IgD-negative memory B cell (primary cell): Measurements from ENCODE around the gene GRAMD1C. TPM values are rescaled to one million over a fixed set of nuclear protein-coding genes. Genes with fewer than 3 reads are reported as not detected.

Source experiments
- H3K27ac Mint-ChIP-seq, 3 donors: one replicate each; pipeline ENCODE4 v1.8.0; 2020 to 2022; ENCODE audit warnings: mild to moderate bottlenecking in 3 of 3, mixed read lengths in 3 of 3, moderate library complexity in 1 of 3
- H3K27me3 Mint-ChIP-seq: one replicate; pipeline ENCODE4 v1.8.0; 2021; ENCODE audit warnings: mixed read lengths
- H3K36me3 Mint-ChIP-seq: one replicate; pipeline ENCODE4 v1.8.0; 2020; ENCODE audit warnings: mild to moderate bottlenecking, mixed read lengths
- H3K4me1 Mint-ChIP-seq, 3 donors: one replicate each; pipeline ENCODE4 v1.8.0; 2020 to 2022; ENCODE audit warnings: mixed read lengths in 3 of 3, mild to moderate bottlenecking in 1 of 3
- H3K4me3 Mint-ChIP-seq, 4 donors: one replicate each; pipeline ENCODE4 v1.8.0; 2020 to 2022; ENCODE audit warnings: mild to moderate bottlenecking in 4 of 4, mixed read lengths in 4 of 4, moderate library complexity in 3 of 4
- H3K9me3 Mint-ChIP-seq, 3 donors: one replicate each; pipeline ENCODE4 v1.8.0; 2020 to 2021; ENCODE audit warnings: mixed read lengths in 3 of 3, mild to moderate bottlenecking in 1 of 3
- polyA plus RNA-seq: library from polyadenylated mRNA; unstranded; fragments of 300-500 nt; fragmentation: Illumina TruSeq; gene quantifications from one replicate; pipeline ENCODE4 v1.2.3, GENCODE V29; 2021

Gene GRAMD1C
- polyA plus RNA-seq, 1 donor from 2014 or later: 11.8 TPM

- H3K9me3 Mint-ChIP-seq: no peaks in the 10 kb centered on the region
- no peak overlapping the region for H3K4me3 Mint-ChIP-seq
- H3K4me1 Mint-ChIP-seq: peaks cover 0 to 6% (median 2%) of the 10 kb centered on the region in 3 donors
- H3K27ac Mint-ChIP-seq: no peak overlapping the region
- H3K36me3 Mint-ChIP-seq: peaks cover 8% of the 10 kb centered on the region
- no peaks in the 10 kb centered on the region for H3K27me3 Mint-ChIP-seq
These were observed 56.3 kb downstream of the GRAMD1C start for GRCh38 chr3:113894927-113895326.

- Mint-ChIP-seq H3K4me1 (peaks cover 0 to 6% (median 2%) of the 10 kb centered on the region in 3 donors), H3K4me3 (no peak overlapping the region), H3K27ac (no peak overlapping the region), H3K27me3 (no peaks in the 10 kb centered on the region), H3K9me3 (no peaks in the 10 kb centered on the region), H3K36me3 (peaks cover 8% of the 10 kb centered on the region)
These were observed 57.4 kb downstream of the GRAMD1C start for GRCh38 chr3:113895964-113896363.

GRCh38 chr3:113896930-113897329 lies 58.3 kb downstream of the GRAMD1C start:
- no peak overlapping the region for H3K27ac Mint-ChIP-seq
- H3K36me3 Mint-ChIP-seq: peaks cover 8% of the 10 kb centered on the region
- H3K4me1 Mint-ChIP-seq: peaks cover 0 to 6% (median 2%) of the 10 kb centered on the region in 3 donors
- H3K27me3 Mint-ChIP-seq: no peaks in the 10 kb centered on the region
- H3K4me3 Mint-ChIP-seq: no peak overlapping the region
- no peaks in the 10 kb centered on the region for H3K9me3 Mint-ChIP-seq

- H3K4me1 Mint-ChIP-seq: peaks cover 0 to 6% (median 2%) of the 10 kb centered on the region in 3 donors
- no peak overlapping the region for H3K4me3 Mint-ChIP-seq
- peaks cover 8% of the 10 kb centered on the region for H3K36me3 Mint-ChIP-seq
- no peaks in the 10 kb centered on the region for H3K27me3 Mint-ChIP-seq
- no peaks in the 10 kb centered on the region for H3K9me3 Mint-ChIP-seq
- no peak overlapping the region for H3K27ac Mint-ChIP-seq
These were observed 58.8 kb downstream of the GRAMD1C start for GRCh38 chr3:113897373-113897777.

- Mint-ChIP-seq H3K27me3 (no peaks in the 10 kb centered on the region), H3K9me3 (no peaks in the 10 kb centered on the region), H3K4me3 (no peak overlapping the region), H3K36me3 (peaks cover 12% of the 10 kb centered on the region), H3K27ac (no peak overlapping the region), H3K4me1 (peaks cover 0 to 6% (median 2%) of the 10 kb centered on the region in 3 donors)
These were observed 60.3 kb downstream of the GRAMD1C start for GRCh38 chr3:113898892-113899291.

- H3K9me3 Mint-ChIP-seq: no peaks in the 10 kb centered on the region
- peaks cover 0 to 2% (median 0%) of the 10 kb centered on the region in 3 donors for H3K4me1 Mint-ChIP-seq
- H3K27ac Mint-ChIP-seq: peak overlapping the region in 1 of 3 donors; percentile 28
- peaks cover 8% of the 10 kb centered on the region for H3K36me3 Mint-ChIP-seq
- no peaks in the 10 kb centered on the region for H3K27me3 Mint-ChIP-seq
- no peak overlapping the region for H3K4me3 Mint-ChIP-seq
These were observed 68.1 kb downstream of the GRAMD1C start for GRCh38 chr3:113906568-113907140.

GRCh38 chr3:113908133-113908532 lies 69.5 kb downstream of the GRAMD1C start:
- Mint-ChIP-seq H3K36me3 (peaks cover 8% of the 10 kb centered on the region), H3K9me3 (no peaks in the 10 kb centered on the region), H3K27me3 (no peaks in the 10 kb centered on the region), H3K4me1 (peaks cover 0 to 6% (median 3%) of the 10 kb centered on the region in 3 donors), H3K4me3 (no peak overlapping the region), H3K27ac (no peak overlapping the region)

- Mint-ChIP-seq H3K9me3 (no peaks in the 10 kb centered on the region), H3K4me1 (peaks cover 0 to 6% (median 3%) of the 10 kb centered on the region in 3 donors), H3K27ac (peak overlapping the region in 1 of 3 donors; percentile 13), H3K27me3 (no peaks in the 10 kb centered on the region), H3K36me3 (peaks cover 1% of the 10 kb centered on the region), H3K4me3 (no peak overlapping the region)
These were observed 72.4 kb downstream of the GRAMD1C start for GRCh38 chr3:113910966-113911365.

- peak overlapping the region in 3 of 4 donors; percentile 42 to 61 (median 46) for H3K4me3 Mint-ChIP-seq
- H3K4me1 Mint-ChIP-seq: peaks cover 0 to 6% (median 3%) of the 10 kb centered on the region in 3 donors
- peaks cover 1% of the 10 kb centered on the region for H3K36me3 Mint-ChIP-seq
- H3K27ac Mint-ChIP-seq: peak overlapping the region in 2 of 3 donors; percentile 2 to 40
- no peaks in the 10 kb centered on the region for H3K9me3 Mint-ChIP-seq
- no peaks in the 10 kb centered on the region for H3K27me3 Mint-ChIP-seq
These were observed 74.1 kb downstream of the GRAMD1C start for GRCh38 chr3:113912552-113913236.

- no peaks in the 10 kb centered on the region for H3K9me3 Mint-ChIP-seq
- peaks cover 0 to 6% (median 3%) of the 10 kb centered on the region in 3 donors for H3K4me1 Mint-ChIP-seq
- no peak overlapping the region for H3K4me3 Mint-ChIP-seq
- H3K36me3 Mint-ChIP-seq: peaks cover 1% of the 10 kb centered on the region
- H3K27ac Mint-ChIP-seq: no peak overlapping the region
- H3K27me3 Mint-ChIP-seq: no peaks in the 10 kb centered on the region
These were observed 76.1 kb downstream of the GRAMD1C start for GRCh38 chr3:113914646-113915045.

GRCh38 chr3:113927556-113927955 lies 89.0 kb downstream of the GRAMD1C start:
- no peaks in the 10 kb centered on the region for H3K27me3 Mint-ChIP-seq
- peak overlapping the region in 1 of 3 donors; percentile 55 for H3K27ac Mint-ChIP-seq
- peaks cover 25% of the 10 kb centered on the region for H3K36me3 Mint-ChIP-seq
- H3K4me3 Mint-ChIP-seq: no peak overlapping the region
- peaks cover 0 to 15% (median 8%) of the 10 kb centered on the region in 3 donors for H3K4me1 Mint-ChIP-seq
- peaks cover 5 to 18% (median 6%) of the 10 kb centered on the region in 3 donors for H3K9me3 Mint-ChIP-seq

- Mint-ChIP-seq H3K4me1 (peaks cover 10 to 16% (median 16%) of the 10 kb centered on the region in 3 donors), H3K27me3 (no peaks in the 10 kb centered on the region), H3K9me3 (no peaks in the 10 kb centered on the region), H3K36me3 (no peaks in the 10 kb centered on the region), H3K27ac (peak overlapping the region; percentile 86 to 91 (median 91)), H3K4me3 (peak overlapping the region; percentile 87 to 95 (median 92))
These were observed 108.2 kb downstream of the GRAMD1C start for GRCh38 chr3:113946831-113947230.

- Mint-ChIP-seq H3K27me3 (no peaks in the 10 kb centered on the region), H3K36me3 (peaks cover 5% of the 10 kb centered on the region), H3K4me3 (peak within 1 kb of the TSS; percentile 87 to 95 (median 92)), H3K4me1 (peaks cover 10 to 20% (median 16%) of the 10 kb centered on the region in 3 donors), H3K9me3 (peaks cover 0 to 3% (median 0%) of the 10 kb centered on the region in 3 donors), H3K27ac (peak within 1 kb of the TSS; percentile 87 to 91 (median 91))
These were observed 108.9 kb downstream of the GRAMD1C start, which contains the start of gene ZDHHC23 for GRCh38 chr3:113947372-113948014. ZDHHC23 (plus strand) TSS chr3:113948013; CDS start chr3:113948803, 790 bp downstream.

GRCh38 chr3:113948015-113948917 lies 109.7 kb downstream of the GRAMD1C start:
- peak overlapping the region; percentile 5 to 87 (median 76) for H3K27ac Mint-ChIP-seq

More at GRCh38 chr3:113948015-113948917, 109.7 kb downstream of the GRAMD1C start:
- H3K27me3 Mint-ChIP-seq: no peaks in the 10 kb centered on the region
- peaks cover 12% of the 10 kb centered on the region for H3K36me3 Mint-ChIP-seq
- peaks cover 15 to 26% (median 16%) of the 10 kb centered on the region in 3 donors for H3K4me1 Mint-ChIP-seq
- H3K4me3 Mint-ChIP-seq: peak overlapping the region; percentile 80 to 88 (median 86)
- peaks cover 0 to 3% (median 0%) of the 10 kb centered on the region in 3 donors for H3K9me3 Mint-ChIP-seq
